ENCODE data around the gene JKAMP.

The JKAMP gene

DNA sequence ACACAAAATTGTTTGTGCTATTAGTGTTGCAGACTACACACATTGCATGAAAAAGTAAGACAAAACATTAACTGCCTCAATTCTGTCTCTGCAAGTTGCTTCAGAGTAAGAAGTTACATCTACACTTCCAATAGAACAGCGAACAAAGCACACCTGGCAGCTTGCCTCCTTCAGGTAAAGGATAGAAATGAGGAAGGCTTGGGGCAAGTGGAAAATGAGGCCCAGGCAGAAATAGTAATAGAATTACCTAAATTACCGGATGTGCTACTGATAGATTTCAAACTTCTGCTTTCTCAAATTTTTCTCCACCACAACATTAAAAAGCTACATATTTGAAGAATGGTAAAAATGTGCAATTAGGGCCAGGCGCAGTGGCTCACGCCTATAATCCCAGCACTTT is 54.6 kb downstream of the JKAMP start:
- DNase-seq (ENCODE audit: low read depth in 2 of 2, low spot score in 1 of 2) = no peak

DNA sequence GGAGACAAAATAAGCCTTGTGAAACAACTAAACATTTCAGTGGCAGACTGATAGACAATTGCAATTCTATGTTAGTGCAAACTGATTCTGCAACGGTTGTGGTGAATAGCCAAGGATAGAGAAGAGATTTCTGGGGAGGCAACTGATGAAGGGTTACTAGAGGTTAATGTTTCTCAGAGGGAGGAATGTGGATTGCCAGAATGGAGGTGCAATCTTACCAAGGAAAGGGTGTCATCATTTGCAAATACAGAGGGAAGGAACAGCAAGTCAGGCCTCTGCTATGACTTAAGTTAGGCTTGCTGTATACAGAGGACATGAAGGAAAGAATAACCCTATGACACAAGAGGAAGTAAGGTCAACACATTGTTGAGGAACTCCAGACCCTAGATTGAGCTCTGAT is 56.5 kb downstream of the JKAMP start:
- DNase-seq (ENCODE audit: low read depth in 2 of 2, low spot score in 1 of 2) = no peak

DNA sequence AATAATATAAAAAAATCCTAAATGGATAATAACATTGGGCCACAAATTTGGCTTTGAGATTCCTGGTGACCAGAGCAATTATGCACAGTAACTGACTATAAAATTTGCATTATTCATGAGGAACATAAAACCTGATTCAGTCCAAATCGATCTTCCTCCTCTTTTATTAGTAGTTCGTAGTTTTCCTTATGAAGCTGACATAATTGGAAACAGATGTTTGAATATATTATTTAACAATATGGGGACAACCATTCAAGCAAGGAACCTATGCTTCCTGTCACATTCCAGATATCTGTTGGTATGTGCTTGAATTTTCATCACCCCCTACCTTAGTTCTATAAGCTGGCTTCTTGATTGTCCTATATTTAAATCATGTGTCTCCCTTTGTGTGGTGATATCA is 57.4 kb downstream of the JKAMP start:
- DNase-seq (ENCODE audit: low read depth in 2 of 2, low spot score in 1 of 2) = no peak

DNA sequence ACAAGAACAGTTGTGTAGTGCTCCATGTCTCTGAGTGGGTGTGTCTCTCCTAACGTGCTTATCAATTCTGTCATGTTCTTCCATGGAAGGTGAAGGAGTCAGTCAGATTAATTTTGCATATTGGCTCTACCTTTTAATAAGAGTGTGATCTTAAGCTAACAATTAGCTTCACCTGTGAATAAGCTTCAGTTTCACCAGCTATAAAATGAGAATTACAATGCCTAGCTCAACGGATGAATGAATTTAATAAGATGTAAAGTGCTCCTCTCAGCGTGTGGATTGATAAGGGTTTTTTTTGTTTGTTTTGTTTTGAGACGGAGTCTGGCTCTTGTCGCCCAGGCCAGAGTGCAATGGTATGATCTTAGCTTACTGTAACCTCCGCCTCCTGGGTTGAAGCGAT is 59.6 kb downstream of the JKAMP start:
- no peak for DNase-seq (ENCODE audit: low read depth in 2 of 2, low spot score in 1 of 2)

DNA sequence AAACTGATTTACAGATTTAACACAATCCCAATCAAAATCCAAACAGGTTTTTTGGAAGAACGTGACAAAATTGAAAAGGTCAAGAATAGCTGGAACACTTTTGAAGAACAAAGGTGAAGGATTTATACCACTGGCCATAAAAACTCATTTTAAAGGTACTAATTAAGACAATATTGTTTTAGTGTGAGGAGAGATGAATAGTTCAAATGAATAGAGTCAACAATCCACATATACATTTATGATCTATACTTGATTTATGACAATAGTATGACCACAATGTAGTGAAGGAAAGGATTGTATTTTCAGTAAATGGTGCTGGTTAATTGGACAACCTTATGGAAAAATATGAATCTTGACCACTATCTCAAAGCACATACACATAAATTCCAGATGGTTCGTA is 63.0 kb downstream of the JKAMP start:
- DNase-seq (ENCODE audit: low read depth in 2 of 2, low spot score in 1 of 2) = no peak
